A673 (cell line): ENCODE measurements around the gene JUNB. TPM values are rescaled to one million over a fixed set of nuclear protein-coding genes. Genes with fewer than 3 reads are reported as not detected.
A peak's percentile ranks its signal among the peaks of the same experiment; 100 is the strongest.

Source experiments
- BruUV-seq: library from RNA; stranded (reverse); fragments of 400-500 nt; replicated peaks from 2 replicates; lab custom pipeline; 2021; lab: Mats Ljungman, UMichigan
- CTCF ChIA-PET: fragments of 300-600 bp; sonication (Branson Sonifier 250); formaldehyde crosslinking; loops from one replicate; lab custom pipeline; 2022; ENCODE audit warnings: antibody characterized with exemption; lab: Charles Lee
- POLR2A ChIA-PET: fragments of 300-600 bp; sonication (Branson Sonifier 250); formaldehyde crosslinking; loops from one replicate; lab custom pipeline; 2022; ENCODE audit warnings: antibody characterized with exemption; ENCODE audit not compliant: low non-redundant PET; lab: Charles Lee
- DNase-seq: peaks from one replicate; pipeline ENCODE4 v3.0.0-alpha.2; 2015; ENCODE audit warnings: low spot score
- H3K27ac ChIP-seq: fragments of 200-600 bp; sonication (generic); 2 replicates; pipeline ENCODE4 v1.5.1; 2016; ENCODE audit warnings: mixed run types, low read depth, mild to moderate bottlenecking, mixed read lengths, antibody characterized with exemption, low read length; ENCODE audit not compliant: poor library complexity, severe bottlenecking
- H3K27me3 ChIP-seq: fragments of 200-600 bp; sonication (generic); replicated peaks from 2 replicates; pipeline ENCODE4 v1.6.1; 2017; ENCODE audit warnings: mixed run types, low read depth, mild to moderate bottlenecking, mixed read lengths, antibody characterized with exemption, low read length; ENCODE audit not compliant: insufficient read depth, poor library complexity
- H3K36me3 ChIP-seq: fragments of 200-600 bp; sonication (generic); 2 replicates; pipeline ENCODE4 v1.6.1; 2016; ENCODE audit warnings: mixed run types, mild to moderate bottlenecking, mixed read lengths, antibody characterized with exemption, low read length; ENCODE audit not compliant: insufficient read depth, poor library complexity, severe bottlenecking
- H3K4me1 ChIP-seq: fragments of 200-600 bp; sonication (generic); 2 replicates; pipeline ENCODE4 v1.6.1; 2017; ENCODE audit warnings: mixed run types, mild to moderate bottlenecking, mixed read lengths, antibody characterized with exemption, low read length; ENCODE audit not compliant: insufficient read depth, poor library complexity, severe bottlenecking
- H3K4me3 ChIP-seq: fragments of 200-600 bp; sonication (generic); 2 replicates; pipeline ENCODE4 v1.5.1; 2016; ENCODE audit warnings: low read depth, mixed run types, mild to moderate bottlenecking, mixed read lengths, low read length; ENCODE audit not compliant: poor library complexity, severe bottlenecking
- H3K9me3 ChIP-seq: fragments of 200-600 bp; sonication (generic); 2 replicates; pipeline ENCODE4 v1.6.1; 2016; ENCODE audit warnings: mixed run types, low read depth, mild to moderate bottlenecking, mixed read lengths, antibody characterized with exemption, low read length; ENCODE audit not compliant: poor library complexity, severe bottlenecking
- CTCF ChIP-seq: fragments of 300-800, 200-600 bp; sonication (generic); conservative IDR thresholded peaks from 2 replicates; pipeline ENCODE4 v1.5.1; 2017; ENCODE audit warnings: low read depth, mild to moderate bottlenecking, antibody characterized with exemption, low read length, moderate library complexity, mixed read lengths
- EZH2 ChIP-seq: fragments of 200-600 bp; sonication (generic); IDR thresholded peaks from 2 replicates; pipeline ENCODE4 v1.6.1; 2017; ENCODE audit warnings: borderline replicate concordance, low read depth, mild to moderate bottlenecking, mixed read lengths, antibody characterized with exemption, low read length; ENCODE audit not compliant: poor library complexity, severe bottlenecking
- intact Hi-C: fragments of 100-400 bp; cut with micrococcal nuclease; formaldehyde crosslinking; loops from one replicate; pipeline ENCODE4 v1.10.0; 2022; ENCODE audit not compliant: unreplicated experiment
- total RNA-seq: library from RNA; stranded (reverse); gene quantifications from 2 replicates; pipeline ENCODE4 v1.2.3, GENCODE V29; 2021

The JUNB gene
- total RNA-seq, 1 experiment from 2014 or later, result 27.7 TPM

- Histone ChIP-seq H3K36me3 (no peaks in the 10 kb centered on the region), H3K9me3 (no peaks in the 10 kb centered on the region), H3K4me1 (no peaks in the 10 kb centered on the region), H3K27me3 (no peaks in the 10 kb centered on the region), H3K27ac (no peak overlapping the region), H3K4me3 (peak overlapping the region; percentile 36)
- CTCF ChIA-PET, result interaction anchor here (0.5 to 1.4 kb wide), 10 partner anchors 8 to 943 kb away, joined by 3 to 19 read pairs (median 5); partner anchors contain the start of genes GET3, PRDX2 and THSD8
- DNase-seq, result peak; percentile 83
- POLR2A ChIA-PET, result no interaction called here
- no TSS peak for BruUV-seq
- no peak for TF ChIP-seq EZH2
- TF ChIP-seq CTCF, result peak; percentile 95
- intact Hi-C loops, result no loop called here
These were observed 33.6 kb upstream of the JUNB start for GRCh38 chr19:12757544-12758274.

GRCh38 chr19:12759686-12760085 is 31.6 kb upstream of the JUNB start:
- intact Hi-C loops, result no loop called here
- no peaks in the 10 kb centered on the region for H3K9me3 ChIP-seq
- no peak overlapping the region for H3K27ac ChIP-seq
- no peak overlapping the region for H3K4me3 ChIP-seq
- no peak for DNase-seq
- H3K4me1 ChIP-seq, result no peaks in the 10 kb centered on the region
- no peak for TF ChIP-seq EZH2
- no peak for TF ChIP-seq CTCF
- no peaks in the 10 kb centered on the region for H3K27me3 ChIP-seq
- CTCF ChIA-PET, result interaction anchor here (0.9 to 1.2 kb wide), 2 partner anchors 22 to 39 kb away, joined by 4 to 6 read pairs; partner anchors contain the start of gene GET3
- POLR2A ChIA-PET, result interaction anchor here (0.6 to 0.8 kb wide), 2 partner anchors 32 to 38 kb away, joined by 3 to 24 read pairs; partner anchors contain the start of gene JUNB
- H3K36me3 ChIP-seq, result no peaks in the 10 kb centered on the region
- BruUV-seq, result no TSS peak

GRCh38 chr19:12763100-12763499 is 28.2 kb upstream of the JUNB start:
- intact Hi-C loops, result no loop called here
- POLR2A ChIA-PET, result interaction anchor here (0.6 kb wide), 1 partner anchor 30 kb away, joined by 5 read pairs; no protein-coding TSS in a partner anchor

More at GRCh38 chr19:12763100-12763499, 28.2 kb upstream of the JUNB start:
- no TSS peak for BruUV-seq
- CTCF ChIA-PET, result interaction anchor here (0.6 kb wide), 1 partner anchor 191 kb away, joined by 8 read pairs; no protein-coding TSS in a partner anchor
- Histone ChIP-seq H3K9me3 (no peaks in the 10 kb centered on the region), H3K4me1 (no peaks in the 10 kb centered on the region), H3K27me3 (no peaks in the 10 kb centered on the region), H3K36me3 (no peaks in the 10 kb centered on the region), H3K27ac (no peak overlapping the region), H3K4me3 (no peak overlapping the region)
- no peak for TF ChIP-seq CTCF
- TF ChIP-seq EZH2, result no peak
- DNase-seq, result no peak
